K562 (cell line): ENCODE data around the gene ZNF768. TPM values are rescaled to one million over a fixed set of nuclear protein-coding genes. Genes with fewer than 3 reads are reported as not detected.

ENCODE experiments used
- ATAC-seq: fragments of 200-7000 bp; cut with Tn5 transposase; 3 replicates; pipeline ENCODE4 v1.9.1; 2020; ENCODE audit warnings: moderate library complexity
- BruUV-seq: library from RNA; stranded (reverse); fragments of 400-500 nt; replicated peaks from 2 replicates; lab custom pipeline; 2021; lab: Mats Ljungman, UMichigan
- CTCF ChIA-PET: fragments of 300-600 bp; formaldehyde crosslinking; extraction: SDS; loops from one replicate; lab custom pipeline; 2021; ENCODE audit warnings: low intra/inter-chr PET ratio; lab: Yijun Ruan, JAX
- POLR2A ChIA-PET: fragments of 300-600, 350-650 bp; sonication (Branson Sonifier 250); formaldehyde crosslinking; extraction: SDS; loops from one replicate; lab custom pipeline; 2021; ENCODE audit warnings: antibody characterized with exemption, inconsistent platforms; lab: Yijun Ruan, JAX
- DNase-seq, 4 experiments: peaks; one replicate each; pipeline versions ENCODE4 v3.0.0 to v3.0.0-alpha.2; 2011 to 2018; ENCODE audit warnings: low spot score in 3 of 4, mixed read lengths in 3 of 4; ENCODE audit errors: extremely low read depth in 1 of 4
- FAIRE-seq: peaks from 2 replicates; lab custom pipeline; 2011; peaks lifted over from hg19 to GRCh38; lab: Jason Lieb, UNC
- H2AFZ ChIP-seq: 2 replicates; pipeline ENCODE4 v1.6.0; 2011; ENCODE audit warnings: low read depth, low read length, control low read depth, inconsistent platforms
- H3K27ac ChIP-seq: fragments of 200-600 bp; 3 replicates; pipeline ENCODE4 v1.8.0; 2011; ENCODE audit warnings: low read depth, mild to moderate bottlenecking, control low read depth, inconsistent platforms, low read length, moderate library complexity, mixed read lengths; ENCODE audit errors: extremely low read depth
- H3K27me3 ChIP-seq, 2 experiments: fragments of 300-600 bp in 1 of 2; 2 replicates in 1 of 2; 3 replicates in 1 of 2; pipeline versions ENCODE4 v1.6.0 to v1.8.0; 2011; ENCODE audit warnings: inconsistent platforms in 2 of 2, low read length in 2 of 2, mild to moderate bottlenecking in 1 of 2, mixed read lengths in 1 of 2, moderate library complexity in 1 of 2; ENCODE audit not compliant: control insufficient read depth in 2 of 2, insufficient read depth in 2 of 2
- H3K36me3 ChIP-seq: fragments of 300-600 bp; 3 replicates; pipeline ENCODE4 v1.8.0; 2011; ENCODE audit warnings: mild to moderate bottlenecking, low read length, inconsistent platforms; ENCODE audit not compliant: control insufficient read depth, insufficient read depth
- H3K4me1 ChIP-seq, 2 experiments: fragments of 200-600 bp in 1 of 2; replicated peaks in 1 of 2; 2 replicates in 1 of 2; 3 replicates in 1 of 2; pipeline versions ENCODE4 v1.5.1 to v1.8.0; 2011; ENCODE audit warnings: inconsistent platforms in 2 of 2, low read length in 2 of 2, mild to moderate bottlenecking in 1 of 2, mixed read lengths in 1 of 2, moderate library complexity in 1 of 2; ENCODE audit not compliant: control insufficient read depth in 2 of 2, insufficient read depth in 2 of 2
- H3K4me2 ChIP-seq: 2 replicates; pipeline ENCODE4 v1.6.1; 2011; ENCODE audit warnings: low read length, control low read depth, inconsistent platforms, mixed read lengths; ENCODE audit not compliant: insufficient read depth
- H3K4me3 ChIP-seq: fragments of 200-600 bp; sonication (generic), shearing (Covaris generic); 2 replicates; pipeline ENCODE4 v1.5.1; 2016; ENCODE audit warnings: control low read depth, inconsistent platforms
- H3K79me2 ChIP-seq: fragments of 200-600 bp; 3 replicates; pipeline ENCODE4 v1.8.0; 2011; ENCODE audit warnings: low read length, inconsistent platforms; ENCODE audit not compliant: control insufficient read depth, insufficient read depth
- H3K9ac ChIP-seq, 2 experiments: 2 replicates each; pipeline versions ENCODE4 v1.6.0 to v1.6.1; 2011; ENCODE audit warnings: low read depth in 2 of 2, low read length in 2 of 2, control low read depth in 1 of 2, inconsistent platforms in 1 of 2, mild to moderate bottlenecking in 1 of 2, mixed read lengths in 1 of 2; ENCODE audit not compliant: insufficient read depth in 1 of 2
- H3K9me1 ChIP-seq: one replicate; pipeline ENCODE4 v1.6.0; 2011; ENCODE audit warnings: inconsistent platforms, mild to moderate bottlenecking, low read length, moderate library complexity; ENCODE audit not compliant: control insufficient read depth, insufficient read depth
- H3K9me3 ChIP-seq: replicated peaks from 2 replicates; pipeline ENCODE4 v1.5.1; 2011; ENCODE audit warnings: low read depth, low read length, inconsistent platforms; ENCODE audit not compliant: control insufficient read depth, insufficient read depth
- H4K20me1 ChIP-seq: replicated peaks from 2 replicates; pipeline ENCODE4 v1.6.1; 2011; ENCODE audit warnings: low read length, inconsistent platforms, mixed read lengths; ENCODE audit not compliant: control insufficient read depth, insufficient read depth
- CHAMP1 ChIP-seq: fragments of 450-650 bp; IDR thresholded peaks from 2 replicates; pipeline ENCODE4 v1.6.1; 2016; ENCODE audit warnings: mild to moderate bottlenecking
- IRF9 ChIP-seq: fragments of 450-650 bp; IDR thresholded peaks from 2 replicates; pipeline ENCODE4 v1.6.1; 2016; ENCODE audit warnings: missing biosample characterization, missing genetic modification characterization
- SPI1 ChIP-seq: IDR thresholded peaks from 2 replicates; pipeline ENCODE4 v1.6.1; 2011; ENCODE audit warnings: low read depth, low read length, control low read depth, borderline replicate concordance
- ZNF24 ChIP-seq: fragments of 450-650 bp; IDR thresholded peaks from 2 replicates; pipeline ENCODE4 v1.6.1; 2016
- ZNF717 ChIP-seq: fragments of 250-450 bp; sonication (Bioruptor Pico); IDR thresholded peaks from 2 replicates; pipeline ENCODE4 v1.5.0; 2021
- WGBS: fragments of 100-300 bp; shearing (Covaris generic); methylation state at CpG from one replicate; pipeline ENCODE4 v1.1.6; 2016; ENCODE audit warnings: low coverage, mixed read lengths; ENCODE audit not compliant: insufficient coverage; ENCODE audit errors: missing lambda C conversion rate; 5-methylcytosine and 5-hydroxymethylcytosine counted together
- in situ Hi-C: fragments of 300-500 bp; cut with MboI; formaldehyde crosslinking; loops from 4 replicates; pipeline ENCODE4 v1.15.0; 2018; ENCODE audit warnings: inconsistent platforms, mixed read lengths
- intact Hi-C: fragments of 100-400 bp; cut with micrococcal nuclease; formaldehyde crosslinking; loops from 2 replicates; pipeline ENCODE4 v1.14.2; 2022
- polyA plus RNA-seq, 8 experiments: library from polyadenylated mRNA; depleted of rRNA in 4 of 8; stranded (reverse) in 5 of 8; unstranded in 3 of 8; fragments of >200 nt; fragmentation: Nextera tagmentation in 2 of 8; fragmentation: Illumina TruSeq in 1 of 8; extraction: Ambion mirVana in 2 of 8; extraction: Trizol in 1 of 8; gene quantifications; 2 replicates each; pipeline versions ENCODE4 v1.2.1 to v1.2.3, GENCODE V29; 2011 to 2014; ENCODE audit warnings: inconsistent platforms in 1 of 8, missing spikeins in 1 of 8
- total RNA-seq, 7 experiments: library from RNA; depleted of rRNA in 6 of 7; stranded (reverse); fragments of >200 nt in 6 of 7; fragmentation: Illumina TruSeq in 2 of 7; extraction: Trizol in 2 of 7; gene quantifications; 2 replicates each; pipeline versions ENCODE4 v1.2.1 to v1.2.3, GENCODE V29; 2011 to 2021; ENCODE audit warnings: low replicate concordance in 1 of 7

Gene ZNF768
- total and polyA plus RNA-seq, 9 of the 15 experiments (the other 6 are each of a cell fraction or from before 2014, with no cell fraction given): 0.13 to 50.7 (median 26.9) TPM

- Histone ChIP-seq H3K27ac (no peak overlapping the region), H3K4me3 (no peak overlapping the region)
- TF ChIP-seq ZNF24: no peak
- no peak for TF ChIP-seq ZNF717 (CRISPR knock-in tag)
- TF ChIP-seq IRF9 (tag): no peak
- TF ChIP-seq SPI1: no peak
- TF ChIP-seq CHAMP1: no peak
- TF ChIP-seq, all 486 proteins: peak for 0
- Histone ChIP-seq H3K9me3 (no peaks in the 10 kb centered on the region), H3K79me2 (peaks cover 23% of the 10 kb centered on the region), H3K4me2 (no peak overlapping the region), H4K20me1 (no peaks in the 10 kb centered on the region), H3K9ac (no peak overlapping the region), H3K9me1 (no peaks in the 10 kb centered on the region), H3K4me1 (peaks cover 13 to 30% of the 10 kb centered on the region in 2 experiments), H3K27me3 (no peaks in the 10 kb centered on the region), H2AFZ (no peak overlapping the region), H3K36me3 (no peaks in the 10 kb centered on the region)
- WGBS: 95% methylated on average over 3 of the region's 3 CpGs
- POLR2A ChIA-PET: interaction anchor here (1.3 kb wide), 1 partner anchor 11 kb away, joined by 3 read pairs; the partner anchor contains the start of gene ZNF764
- no TSS peak for BruUV-seq
- in situ Hi-C loops: no loop called here
- CTCF ChIA-PET: no interaction called here
- intact Hi-C loops: no loop called here
- FAIRE-seq: no peak
- DNase-seq: peak in 1 of 4 experiments; percentile 19
- ATAC-seq: no peak
Observed at GRCh38 chr16:30569281-30569680, 42.9 kb upstream of the ZNF768 start.
